WTC11 (cell line): ENCODE results near the gene ASPM. TPM values are rescaled to one million over a fixed set of nuclear protein-coding genes. Genes with fewer than 3 reads are reported as not detected.

ENCODE experiments used
- ATAC-seq: fragments of 200-7000 bp; cut with Tn5 transposase; 2 replicates; pipeline ENCODE4 v1.10.0; 2021; ENCODE audit warnings: mild to moderate bottlenecking, moderate library complexity
- CTCF ChIA-PET: fragments of 300-600 bp; sonication (Branson Sonifier 250); formaldehyde crosslinking; loops from one replicate; lab custom pipeline; 2021; ENCODE audit warnings: antibody characterized with exemption; lab: Charles Lee
- POLR2A ChIA-PET: fragments of 350-600 bp; sonication (Branson Sonifier 250); formaldehyde crosslinking; loops from one replicate; lab custom pipeline; 2021; ENCODE audit warnings: antibody characterized with exemption; lab: Charles Lee
- DNase-seq: peaks from one replicate; pipeline ENCODE4 v3.0.0; 2021; ENCODE audit warnings: low spot score
- H3K27ac Mint-ChIP-seq: 2 replicates; pipeline ENCODE4 v1.8.0; 2021; ENCODE audit warnings: mixed read lengths
- H3K27me3 Mint-ChIP-seq: 2 replicates; pipeline ENCODE4 v1.8.0; 2021; ENCODE audit warnings: low read depth, mild to moderate bottlenecking, moderate library complexity, mixed read lengths
- H3K36me3 Mint-ChIP-seq: 2 replicates; pipeline ENCODE4 v1.8.0; 2021; ENCODE audit warnings: mixed read lengths
- H3K4me1 Mint-ChIP-seq: 2 replicates; pipeline ENCODE4 v1.8.0; 2022; ENCODE audit warnings: mixed read lengths
- H3K4me3 Mint-ChIP-seq: 2 replicates; pipeline ENCODE4 v1.8.0; 2021; ENCODE audit warnings: mild to moderate bottlenecking, moderate library complexity, mixed read lengths
- H3K9me3 Mint-ChIP-seq: 2 replicates; pipeline ENCODE4 v1.8.0; 2021; ENCODE audit warnings: mixed read lengths
- CBFB ChIP-seq: sonication (generic); formaldehyde crosslinking; IDR thresholded peaks from 2 replicates; pipeline ENCODE4 v1.8.1; 2022; ENCODE audit warnings: mild to moderate bottlenecking, low read depth, missing genetic modification reagents
- CREB1 ChIP-seq: sonication (generic); formaldehyde crosslinking; IDR thresholded peaks from 2 replicates; pipeline ENCODE4 v1.8.0; 2023; ENCODE audit warnings: mild to moderate bottlenecking, missing genetic modification reagents
- HMGA2 ChIP-seq: fragments of 250-450 bp; sonication (Bioruptor Pico); IDR thresholded peaks from 2 replicates; pipeline ENCODE4 v1.4.0; 2021; ENCODE audit warnings: mild to moderate bottlenecking, moderate library complexity
- NR2C2 ChIP-seq: sonication (generic); formaldehyde crosslinking; IDR thresholded peaks from 2 replicates; pipeline ENCODE4 v1.8.0; 2022; ENCODE audit warnings: mild to moderate bottlenecking, missing genetic modification reagents
- SMAD3 ChIP-seq: sonication (generic); formaldehyde crosslinking; IDR thresholded peaks from 2 replicates; pipeline ENCODE4 v1.8.0; 2022; ENCODE audit warnings: missing genetic modification reagents, mild to moderate bottlenecking, borderline replicate concordance
- ZBTB21 ChIP-seq: sonication (generic); formaldehyde crosslinking; IDR thresholded peaks from 2 replicates; pipeline ENCODE4 v1.8.1; 2023; ENCODE audit warnings: mild to moderate bottlenecking, missing genetic modification reagents, borderline replicate concordance
- ZNF121 ChIP-seq: sonication (generic); formaldehyde crosslinking; IDR thresholded peaks from 2 replicates; pipeline ENCODE4 v1.8.0; 2023; ENCODE audit warnings: missing genetic modification reagents
- ZNF138 ChIP-seq: sonication (generic); formaldehyde crosslinking; conservative IDR thresholded peaks from 2 replicates; pipeline ENCODE4 v1.8.1; 2022; ENCODE audit warnings: mild to moderate bottlenecking, moderate library complexity, missing genetic modification reagents
- ZNF232 ChIP-seq: sonication (generic); formaldehyde crosslinking; IDR thresholded peaks from 2 replicates; pipeline ENCODE4 v1.8.0; 2022; ENCODE audit warnings: mild to moderate bottlenecking, missing genetic modification reagents
- ZNF416 ChIP-seq: fragments of 250-450 bp; sonication (Bioruptor Pico); IDR thresholded peaks from 2 replicates; pipeline ENCODE4 v1.9.0; 2021; ENCODE audit warnings: mild to moderate bottlenecking, inconsistent platforms
- ZNF671 ChIP-seq: fragments of 250-450 bp; sonication (Bioruptor Pico); IDR thresholded peaks from 2 replicates; pipeline ENCODE4 v1.8.0; 2021; ENCODE audit warnings: mild to moderate bottlenecking
- total RNA-seq: library from RNA; stranded (reverse); gene quantifications from 3 replicates; pipeline ENCODE4 v1.2.3, GENCODE V29; 2021
- TF ChIP-seq, protein P1 (sequence below): sonication (generic); formaldehyde crosslinking; IDR thresholded peaks from 2 replicates; pipeline ENCODE4 v1.8.0; 2022; ENCODE audit warnings: mild to moderate bottlenecking, missing genetic modification reagents
- TF ChIP-seq, protein P2 (sequence below): sonication (generic); formaldehyde crosslinking; IDR thresholded peaks from 2 replicates; pipeline ENCODE4 v1.8.1; 2023; ENCODE audit warnings: mild to moderate bottlenecking, missing genetic modification reagents, borderline replicate concordance
- TF ChIP-seq, protein P3 (sequence below): fragments of 250-450 bp; sonication (Bioruptor Pico); IDR thresholded peaks from 2 replicates; pipeline ENCODE4 v1.9.0; 2021; ENCODE audit warnings: moderate library complexity, mild to moderate bottlenecking, inconsistent platforms, borderline replicate concordance
- TF ChIP-seq, protein P4 (sequence below): fragments of 250-450 bp; sonication (Bioruptor Pico); conservative IDR thresholded peaks from 2 replicates; pipeline ENCODE4 v1.9.0; 2021; ENCODE audit warnings: mild to moderate bottlenecking
- TF ChIP-seq, protein P5 (sequence below): sonication (generic); formaldehyde crosslinking; IDR thresholded peaks from 2 replicates; pipeline ENCODE4 v1.8.1; 2023; ENCODE audit warnings: mild to moderate bottlenecking, missing genetic modification reagents, moderate library complexity
- TF ChIP-seq, protein P6 (sequence below): sonication (generic); formaldehyde crosslinking; IDR thresholded peaks from 2 replicates; pipeline ENCODE4 v1.8.1; 2023; ENCODE audit warnings: mild to moderate bottlenecking, missing genetic modification reagents
- TF ChIP-seq, protein P7 (sequence below): sonication (generic); formaldehyde crosslinking; IDR thresholded peaks from 2 replicates; pipeline ENCODE4 v1.8.0; 2022; ENCODE audit warnings: missing genetic modification reagents

ASPM gene
- total RNA-seq, 1 experiment from 2014 or later, result 44.5 TPM

DNA sequence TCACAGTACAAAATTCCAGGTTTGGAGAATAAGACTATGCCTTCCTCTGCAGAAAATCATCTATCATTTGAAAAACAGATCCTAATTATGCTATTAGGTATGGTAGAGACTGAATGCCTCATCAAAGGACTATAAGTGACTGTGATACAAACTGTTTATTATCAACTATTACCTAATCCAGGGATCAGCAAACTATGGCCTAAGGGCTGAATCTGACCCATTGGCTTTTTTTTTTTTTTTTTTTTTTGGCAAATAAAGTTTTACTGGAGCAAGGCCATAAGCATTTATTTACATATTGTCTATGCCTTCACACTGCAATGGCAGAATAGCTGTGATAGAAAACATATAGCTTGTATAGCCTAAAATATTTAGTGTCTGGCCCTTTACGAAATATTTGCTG lies 4.7 kb upstream of the ASPM start:
- CTCF ChIA-PET, result no interaction called here

DNA sequence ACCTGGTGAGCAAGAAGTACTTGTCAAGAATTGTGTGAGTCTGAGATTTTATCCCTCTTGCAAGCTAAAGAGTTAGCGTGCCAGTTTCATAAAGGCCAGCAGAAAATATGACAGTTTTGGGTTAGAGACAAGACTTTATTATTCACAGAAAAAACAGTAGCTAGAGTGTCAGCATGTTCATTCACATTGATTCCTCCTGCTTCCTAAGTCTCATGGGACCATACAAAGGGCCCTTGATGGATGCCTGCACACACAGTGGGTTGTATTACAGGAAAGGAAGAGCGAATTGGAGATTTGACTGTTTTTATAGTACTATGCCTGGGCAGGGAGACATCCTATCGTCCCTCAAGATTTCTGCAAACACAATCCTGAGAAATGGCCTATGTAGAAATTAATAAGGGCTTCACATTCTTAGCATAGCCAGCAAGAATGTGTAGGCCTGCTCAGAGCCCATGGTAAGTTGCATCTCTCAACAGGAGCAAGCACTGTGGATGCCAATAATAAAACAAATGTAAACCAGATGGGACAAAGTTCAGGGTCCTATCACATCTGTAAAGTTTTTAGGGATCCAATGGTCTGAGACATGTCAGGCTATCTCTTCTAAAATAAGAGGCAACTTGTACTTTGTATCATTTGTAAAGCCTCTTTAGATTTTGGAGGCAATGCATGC lies 4.0 kb upstream of the ASPM start:
- Mint-ChIP-seq H3K27ac (no peak overlapping the region), H3K36me3 (no peaks in the 10 kb centered on the region), H3K4me1 (no peaks in the 10 kb centered on the region), H3K9me3 (no peaks in the 10 kb centered on the region), H3K27me3 (no peaks in the 10 kb centered on the region), H3K4me3 (no peak overlapping the region)
- TF ChIP-seq ZBTB21 (CRISPR knock-in tag) (no peak), NR2C2 (CRISPR knock-in tag) (no peak), ZNF138 (CRISPR knock-in tag) (no peak), HMGA2 (CRISPR knock-in tag) (no peak), ZNF671 (CRISPR knock-in tag) (no peak), SMAD3 (CRISPR knock-in tag) (no peak), ZNF121 (CRISPR knock-in tag) (no peak), ZNF232 (no peak), CBFB (CRISPR knock-in tag) (no peak), ZNF416 (CRISPR knock-in tag) (no peak)
- TF ChIP-seq, protein P1, sequence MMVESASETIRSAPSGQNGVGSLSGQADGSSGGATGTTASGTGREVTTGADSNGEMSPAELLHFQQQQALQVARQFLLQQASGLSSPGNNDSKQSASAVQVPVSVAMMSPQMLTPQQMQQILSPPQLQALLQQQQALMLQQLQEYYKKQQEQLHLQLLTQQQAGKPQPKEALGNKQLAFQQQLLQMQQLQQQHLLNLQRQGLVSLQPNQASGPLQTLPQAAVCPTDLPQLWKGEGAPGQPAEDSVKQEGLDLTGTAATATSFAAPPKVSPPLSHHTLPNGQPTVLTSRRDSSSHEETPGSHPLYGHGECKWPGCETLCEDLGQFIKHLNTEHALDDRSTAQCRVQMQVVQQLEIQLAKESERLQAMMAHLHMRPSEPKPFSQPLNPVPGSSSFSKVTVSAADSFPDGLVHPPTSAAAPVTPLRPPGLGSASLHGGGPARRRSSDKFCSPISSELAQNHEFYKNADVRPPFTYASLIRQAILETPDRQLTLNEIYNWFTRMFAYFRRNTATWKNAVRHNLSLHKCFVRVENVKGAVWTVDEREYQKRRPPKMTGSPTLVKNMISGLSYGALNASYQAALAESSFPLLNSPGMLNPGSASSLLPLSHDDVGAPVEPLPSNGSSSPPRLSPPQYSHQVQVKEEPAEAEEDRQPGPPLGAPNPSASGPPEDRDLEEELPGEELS (CRISPR knock-in tag), result no peak
- TF ChIP-seq, protein P2, sequence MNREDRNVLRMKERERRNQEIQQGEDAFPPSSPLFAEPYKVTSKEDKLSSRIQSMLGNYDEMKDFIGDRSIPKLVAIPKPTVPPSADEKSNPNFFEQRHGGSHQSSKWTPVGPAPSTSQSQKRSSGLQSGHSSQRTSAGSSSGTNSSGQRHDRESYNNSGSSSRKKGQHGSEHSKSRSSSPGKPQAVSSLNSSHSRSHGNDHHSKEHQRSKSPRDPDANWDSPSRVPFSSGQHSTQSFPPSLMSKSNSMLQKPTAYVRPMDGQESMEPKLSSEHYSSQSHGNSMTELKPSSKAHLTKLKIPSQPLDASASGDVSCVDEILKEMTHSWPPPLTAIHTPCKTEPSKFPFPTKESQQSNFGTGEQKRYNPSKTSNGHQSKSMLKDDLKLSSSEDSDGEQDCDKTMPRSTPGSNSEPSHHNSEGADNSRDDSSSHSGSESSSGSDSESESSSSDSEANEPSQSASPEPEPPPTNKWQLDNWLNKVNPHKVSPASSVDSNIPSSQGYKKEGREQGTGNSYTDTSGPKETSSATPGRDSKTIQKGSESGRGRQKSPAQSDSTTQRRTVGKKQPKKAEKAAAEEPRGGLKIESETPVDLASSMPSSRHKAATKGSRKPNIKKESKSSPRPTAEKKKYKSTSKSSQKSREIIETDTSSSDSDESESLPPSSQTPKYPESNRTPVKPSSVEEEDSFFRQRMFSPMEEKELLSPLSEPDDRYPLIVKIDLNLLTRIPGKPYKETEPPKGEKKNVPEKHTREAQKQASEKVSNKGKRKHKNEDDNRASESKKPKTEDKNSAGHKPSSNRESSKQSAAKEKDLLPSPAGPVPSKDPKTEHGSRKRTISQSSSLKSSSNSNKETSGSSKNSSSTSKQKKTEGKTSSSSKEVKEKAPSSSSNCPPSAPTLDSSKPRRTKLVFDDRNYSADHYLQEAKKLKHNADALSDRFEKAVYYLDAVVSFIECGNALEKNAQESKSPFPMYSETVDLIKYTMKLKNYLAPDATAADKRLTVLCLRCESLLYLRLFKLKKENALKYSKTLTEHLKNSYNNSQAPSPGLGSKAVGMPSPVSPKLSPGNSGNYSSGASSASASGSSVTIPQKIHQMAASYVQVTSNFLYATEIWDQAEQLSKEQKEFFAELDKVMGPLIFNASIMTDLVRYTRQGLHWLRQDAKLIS (CRISPR knock-in tag), result no peak
- TF ChIP-seq, protein P3, sequence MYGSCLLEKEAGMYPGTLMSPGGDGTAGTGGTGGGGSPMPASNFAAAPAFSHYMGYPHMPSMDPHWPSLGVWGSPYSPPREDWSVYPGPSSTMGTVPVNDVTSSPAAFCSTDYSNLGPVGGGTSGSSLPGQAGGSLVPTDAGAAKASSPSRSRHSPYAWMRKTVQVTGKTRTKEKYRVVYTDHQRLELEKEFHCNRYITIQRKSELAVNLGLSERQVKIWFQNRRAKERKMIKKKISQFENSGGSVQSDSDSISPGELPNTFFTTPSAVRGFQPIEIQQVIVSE (CRISPR knock-in tag), result no peak
- TF ChIP-seq, protein P4, sequence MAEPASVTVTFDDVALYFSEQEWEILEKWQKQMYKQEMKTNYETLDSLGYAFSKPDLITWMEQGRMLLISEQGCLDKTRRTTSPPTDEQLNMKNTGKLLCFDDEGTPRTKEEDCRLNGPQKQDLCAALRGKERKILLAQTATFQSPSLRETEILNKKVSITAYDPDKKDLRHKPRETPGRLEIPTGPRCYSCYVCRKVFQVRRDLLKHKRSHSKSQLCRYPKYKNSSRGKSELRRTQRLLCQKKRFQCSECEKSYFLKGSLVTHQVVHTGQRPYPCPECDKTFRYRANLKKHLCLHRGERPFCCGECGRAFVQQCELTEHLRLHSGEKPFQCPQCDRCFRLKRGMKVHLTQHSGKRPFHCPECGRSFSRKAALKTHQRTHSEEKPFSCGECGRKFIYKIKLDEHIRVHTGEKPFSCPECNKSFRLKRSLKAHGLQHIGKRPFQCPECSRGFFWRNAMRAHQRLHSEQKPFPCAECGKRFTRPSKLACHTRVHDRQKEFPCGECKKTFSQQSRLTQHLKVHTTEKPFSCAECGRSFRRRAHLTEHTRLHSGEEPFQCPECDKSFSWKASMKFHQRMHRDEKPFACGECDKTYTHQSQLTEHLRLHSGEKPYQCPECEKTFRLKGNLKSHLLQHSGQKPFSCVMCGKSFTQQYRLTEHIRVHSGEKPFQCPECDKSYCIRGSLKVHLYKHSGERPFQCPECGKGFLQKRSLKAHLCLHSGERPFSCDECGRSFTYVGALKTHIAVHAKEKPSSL, result no peak
- TF ChIP-seq, protein P5, sequence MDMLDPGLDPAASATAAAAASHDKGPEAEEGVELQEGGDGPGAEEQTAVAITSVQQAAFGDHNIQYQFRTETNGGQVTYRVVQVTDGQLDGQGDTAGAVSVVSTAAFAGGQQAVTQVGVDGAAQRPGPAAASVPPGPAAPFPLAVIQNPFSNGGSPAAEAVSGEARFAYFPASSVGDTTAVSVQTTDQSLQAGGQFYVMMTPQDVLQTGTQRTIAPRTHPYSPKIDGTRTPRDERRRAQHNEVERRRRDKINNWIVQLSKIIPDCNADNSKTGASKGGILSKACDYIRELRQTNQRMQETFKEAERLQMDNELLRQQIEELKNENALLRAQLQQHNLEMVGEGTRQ (CRISPR knock-in tag), result no peak
- TF ChIP-seq, protein P6, sequence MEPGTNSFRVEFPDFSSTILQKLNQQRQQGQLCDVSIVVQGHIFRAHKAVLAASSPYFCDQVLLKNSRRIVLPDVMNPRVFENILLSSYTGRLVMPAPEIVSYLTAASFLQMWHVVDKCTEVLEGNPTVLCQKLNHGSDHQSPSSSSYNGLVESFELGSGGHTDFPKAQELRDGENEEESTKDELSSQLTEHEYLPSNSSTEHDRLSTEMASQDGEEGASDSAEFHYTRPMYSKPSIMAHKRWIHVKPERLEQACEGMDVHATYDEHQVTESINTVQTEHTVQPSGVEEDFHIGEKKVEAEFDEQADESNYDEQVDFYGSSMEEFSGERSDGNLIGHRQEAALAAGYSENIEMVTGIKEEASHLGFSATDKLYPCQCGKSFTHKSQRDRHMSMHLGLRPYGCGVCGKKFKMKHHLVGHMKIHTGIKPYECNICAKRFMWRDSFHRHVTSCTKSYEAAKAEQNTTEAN (CRISPR knock-in tag), result no peak
- DNase-seq (no peak), ATAC-seq (no peak)
- ChIA-PET CTCF (no interaction called here), POLR2A (no interaction called here)

More for the DNA sequence above, 4.7 kb upstream of the ASPM start:
- no peaks in the 10 kb centered on the region for H3K36me3 Mint-ChIP-seq
- POLR2A ChIA-PET, result interaction anchor here (0.7 kb wide), 1 partner anchor 10 kb away, joined by 8 read pairs; no protein-coding TSS in a partner anchor
- ATAC-seq (no peak), DNase-seq (no peak)
- H3K27ac Mint-ChIP-seq, result no peak overlapping the region
- no peaks in the 10 kb centered on the region for H3K4me1 Mint-ChIP-seq
- H3K27me3 Mint-ChIP-seq, result no peaks in the 10 kb centered on the region
- no peak for TF ChIP-seq CREB1 (CRISPR knock-in tag)
- TF ChIP-seq, protein P7, sequence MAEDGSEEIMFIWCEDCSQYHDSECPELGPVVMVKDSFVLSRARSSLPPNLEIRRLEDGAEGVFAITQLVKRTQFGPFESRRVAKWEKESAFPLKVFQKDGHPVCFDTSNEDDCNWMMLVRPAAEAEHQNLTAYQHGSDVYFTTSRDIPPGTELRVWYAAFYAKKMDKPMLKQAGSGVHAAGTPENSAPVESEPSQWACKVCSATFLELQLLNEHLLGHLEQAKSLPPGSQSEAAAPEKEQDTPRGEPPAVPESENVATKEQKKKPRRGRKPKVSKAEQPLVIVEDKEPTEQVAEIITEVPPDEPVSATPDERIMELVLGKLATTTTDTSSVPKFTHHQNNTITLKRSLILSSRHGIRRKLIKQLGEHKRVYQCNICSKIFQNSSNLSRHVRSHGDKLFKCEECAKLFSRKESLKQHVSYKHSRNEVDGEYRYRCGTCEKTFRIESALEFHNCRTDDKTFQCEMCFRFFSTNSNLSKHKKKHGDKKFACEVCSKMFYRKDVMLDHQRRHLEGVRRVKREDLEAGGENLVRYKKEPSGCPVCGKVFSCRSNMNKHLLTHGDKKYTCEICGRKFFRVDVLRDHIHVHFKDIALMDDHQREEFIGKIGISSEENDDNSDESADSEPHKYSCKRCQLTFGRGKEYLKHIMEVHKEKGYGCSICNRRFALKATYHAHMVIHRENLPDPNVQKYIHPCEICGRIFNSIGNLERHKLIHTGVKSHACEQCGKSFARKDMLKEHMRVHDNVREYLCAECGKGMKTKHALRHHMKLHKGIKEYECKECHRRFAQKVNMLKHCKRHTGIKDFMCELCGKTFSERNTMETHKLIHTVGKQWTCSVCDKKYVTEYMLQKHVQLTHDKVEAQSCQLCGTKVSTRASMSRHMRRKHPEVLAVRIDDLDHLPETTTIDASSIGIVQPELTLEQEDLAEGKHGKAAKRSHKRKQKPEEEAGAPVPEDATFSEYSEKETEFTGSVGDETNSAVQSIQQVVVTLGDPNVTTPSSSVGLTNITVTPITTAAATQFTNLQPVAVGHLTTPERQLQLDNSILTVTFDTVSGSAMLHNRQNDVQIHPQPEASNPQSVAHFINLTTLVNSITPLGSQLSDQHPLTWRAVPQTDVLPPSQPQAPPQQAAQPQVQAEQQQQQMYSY (CRISPR knock-in tag), result no peak
- no peak overlapping the region for H3K4me3 Mint-ChIP-seq
- no peaks in the 10 kb centered on the region for H3K9me3 Mint-ChIP-seq
